ENCODE measurements around the gene TNKS2. TPM values are rescaled to one million over a fixed set of nuclear protein-coding genes. Genes with fewer than 3 reads are reported as not detected.

Gene TNKS2
- total and polyA plus RNA-seq, 2 of the 13 experiments (the other 11 are each of a cell fraction or from before 2014, with no cell fraction given) = 15.2 to 19.4 TPM

- TF ChIP-seq SNAPC5 (CRISPR knock-in tag; IDR thresholded peaks at IDR 0.05; ENCODE audit: borderline replicate concordance) (no peak), HNF4A (CRISPR knock-in tag; IDR thresholded peaks at IDR 0.05) (peak; percentile 22; the same call in 1 of the 2 replicates), KAT8 (CRISPR knock-in tag; IDR thresholded peaks at IDR 0.05) (peak; percentile 83), ZBTB34 (CRISPR knock-in tag; IDR thresholded peaks at IDR 0.05) (peak; percentile 68; the same call in 1 of the 2 replicates), RFXAP (CRISPR knock-in tag; IDR thresholded peaks at IDR 0.05; ENCODE audit: borderline replicate concordance) (peak; percentile 61; the same call in 1 of the 2 replicates), ZSCAN5A (CRISPR knock-in tag; IDR thresholded peaks at IDR 0.05; ENCODE audit: borderline replicate concordance) (no peak), PRPF4 (IDR thresholded peaks at IDR 0.05; ENCODE audit: low read depth, low read length, poor library complexity, severe bottlenecking) (no peak), MEF2D (CRISPR knock-in tag; IDR thresholded peaks at IDR 0.05) (peak; percentile 77), THYN1 (CRISPR knock-in tag; IDR thresholded peaks at IDR 0.05; ENCODE audit: borderline replicate concordance, low read depth) (no peak), POLR2G (IDR thresholded peaks at IDR 0.05; ENCODE audit: low read depth, low read length) (peak; percentile 86), ZFAT (CRISPR knock-in tag; conservative IDR thresholded peaks at IDR 0.05) (no peak), ZNF616 (CRISPR knock-in tag; IDR thresholded peaks at IDR 0.05; ENCODE audit: low read depth) (no peak; the same call in 1 of the 2 replicates), TMF1 (CRISPR knock-in tag; IDR thresholded peaks at IDR 0.05; ENCODE audit: low read depth) (peak; percentile 76; the same call in 1 of the 2 replicates), GRHL1 (CRISPR knock-in tag; conservative IDR thresholded peaks at IDR 0.05) (no peak), CHD4 (IDR thresholded peaks at IDR 0.05; ENCODE audit: borderline replicate concordance, low read length) (no peak), CTCF (CRISPR knock-in tag; IDR thresholded peaks at IDR 0.05) (peak; percentile 92), ZKSCAN8 (CRISPR knock-in tag; IDR thresholded peaks at IDR 0.05; ENCODE audit: borderline replicate concordance) (no peak), ADNP (CRISPR knock-in tag; IDR thresholded peaks at IDR 0.05) (no peak), TAF1 (CRISPR knock-in tag; IDR thresholded peaks at IDR 0.05) (peak; percentile 75), E2F1 (CRISPR knock-in tag; IDR thresholded peaks at IDR 0.05) (no peak)
Observed at GRCh38 chr10:91908337-91909116, 110.3 kb downstream of the TNKS2 start (continued).
